Measurements from ENCODE around the gene MYL12B.

The MYL12B gene

GRCh38 chr18:3293196-3293951 lies 31.4 kb downstream of the MYL12B start:
- Histone ChIP-seq H3K9me3 (ENCODE audit: severe bottlenecking) (no peaks in the 10 kb centered on the region), H3K27ac (no peak overlapping the region), H3K36me3 (no peaks in the 10 kb centered on the region), H3K4me3 (ENCODE audit: low read depth, low read length) (no peak overlapping the region), H3K27me3 (ENCODE audit: insufficient read depth, low read depth, severe bottlenecking) (no peaks in the 10 kb centered on the region)
- no peak for DNase-seq
- TF ChIP-seq CTCF (IDR thresholded peaks at IDR 0.05; ENCODE audit: low read depth, low read length): no peak

- H3K4me3 ChIP-seq (ENCODE audit: low read depth, low read length): no peak overlapping the region
Observed at GRCh38 chr18:3294435-3295080, 32.6 kb downstream of the MYL12B start.

DNA sequence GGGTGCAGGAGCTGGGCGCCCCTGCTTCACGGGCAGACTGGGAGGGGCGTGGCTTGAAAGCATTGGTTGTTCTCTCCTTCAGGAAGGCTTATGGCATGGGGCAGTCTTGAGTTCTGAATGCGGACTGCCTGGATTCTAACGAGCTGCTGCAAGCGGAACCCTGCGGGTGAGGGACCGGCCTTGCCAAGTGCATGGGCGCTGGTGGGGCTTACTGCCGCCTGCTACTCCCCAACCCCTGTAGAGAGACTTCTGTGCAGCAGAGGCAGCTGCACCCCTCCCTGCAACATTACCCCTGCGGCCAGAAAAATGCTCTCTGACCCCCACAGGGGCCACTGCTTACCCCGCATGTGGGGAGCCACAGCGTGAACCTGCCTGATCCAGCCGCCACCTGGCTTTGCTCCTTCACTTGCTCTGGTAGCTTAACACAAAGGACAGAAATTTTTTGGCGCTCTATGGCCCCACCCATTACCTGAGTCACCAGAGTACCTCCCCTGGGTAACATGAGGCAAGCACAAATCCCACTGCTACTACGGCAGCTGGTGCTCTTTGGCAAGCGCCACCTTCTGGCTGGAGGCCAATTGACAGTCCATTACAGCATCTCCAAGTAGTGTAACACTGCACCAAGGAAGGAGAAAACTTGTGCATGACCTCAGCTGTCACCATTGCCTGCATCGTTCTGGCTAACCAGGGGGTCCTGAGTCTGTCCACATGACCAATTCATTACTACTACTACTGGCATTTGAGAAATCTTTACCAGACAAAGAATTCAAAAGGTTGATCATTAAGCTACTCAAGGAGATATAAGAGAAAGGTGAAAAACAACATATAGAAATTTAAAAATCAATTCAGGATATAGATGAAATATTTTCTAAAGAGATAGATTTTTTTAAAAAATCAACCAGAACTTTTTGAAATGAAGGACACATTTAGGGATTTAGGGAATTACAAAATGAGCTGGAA lies 35.4 kb downstream of the MYL12B start:
- peak overlapping the region; percentile 87 for H3K27ac ChIP-seq
- DNase-seq: peak; percentile 95
- H3K27me3 ChIP-seq (ENCODE audit: insufficient read depth, low read depth, severe bottlenecking): no peaks in the 10 kb centered on the region
- peak; percentile 93 for TF ChIP-seq CTCF (IDR thresholded peaks at IDR 0.05; ENCODE audit: low read depth, low read length)
- H3K9me3 ChIP-seq (ENCODE audit: severe bottlenecking): no peaks in the 10 kb centered on the region
- H3K36me3 ChIP-seq: no peaks in the 10 kb centered on the region
- peak overlapping the region; percentile 92 for H3K4me3 ChIP-seq (ENCODE audit: low read depth, low read length)

More at GRCh38 chr18:3294435-3295080, 32.6 kb downstream of the MYL12B start:
- Histone ChIP-seq H3K36me3 (no peaks in the 10 kb centered on the region), H3K9me3 (ENCODE audit: severe bottlenecking) (no peaks in the 10 kb centered on the region), H3K27ac (no peak overlapping the region), H3K27me3 (ENCODE audit: insufficient read depth, low read depth, severe bottlenecking) (no peaks in the 10 kb centered on the region)
- TF ChIP-seq CTCF (IDR thresholded peaks at IDR 0.05; ENCODE audit: low read depth, low read length): no peak
- no peak for DNase-seq

DNA sequence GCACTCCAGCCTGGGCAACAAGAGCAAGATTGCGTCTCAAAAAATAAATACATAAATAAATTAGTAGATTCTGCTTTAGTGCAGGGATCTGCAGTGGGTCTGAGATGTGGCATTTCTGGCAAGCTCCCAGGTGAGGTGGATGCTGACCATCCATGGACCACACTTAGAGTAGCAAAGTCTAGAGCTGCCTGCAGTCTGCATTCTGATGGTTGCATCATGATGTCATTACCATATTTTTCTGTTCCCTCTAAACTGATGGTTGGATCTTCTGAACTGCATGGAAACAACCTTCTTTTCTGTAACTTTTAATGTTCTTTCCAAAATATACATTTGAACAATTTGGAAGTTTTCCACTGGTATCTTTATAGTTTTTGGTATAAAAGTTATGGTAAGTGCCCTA lies 42.9 kb downstream of the MYL12B start:
- no peak overlapping the region for H3K27ac ChIP-seq
- no peak overlapping the region for H3K4me3 ChIP-seq (ENCODE audit: low read depth, low read length)
- H3K27me3 ChIP-seq (ENCODE audit: insufficient read depth, low read depth, severe bottlenecking): no peaks in the 10 kb centered on the region
- no peak for DNase-seq
- no peaks in the 10 kb centered on the region for H3K36me3 ChIP-seq
- no peak for TF ChIP-seq CTCF (IDR thresholded peaks at IDR 0.05; ENCODE audit: low read depth, low read length)
- no peaks in the 10 kb centered on the region for H3K9me3 ChIP-seq (ENCODE audit: severe bottlenecking)

- TF ChIP-seq CTCF (IDR thresholded peaks at IDR 0.05; ENCODE audit: low read depth, low read length): no peak
- Histone ChIP-seq H3K36me3 (no peaks in the 10 kb centered on the region), H3K4me3 (ENCODE audit: low read depth, low read length) (no peak overlapping the region), H3K27me3 (ENCODE audit: insufficient read depth, low read depth, severe bottlenecking) (no peaks in the 10 kb centered on the region), H3K27ac (no peak overlapping the region), H3K9me3 (ENCODE audit: severe bottlenecking) (no peaks in the 10 kb centered on the region)
- no peak for DNase-seq
Observed at GRCh38 chr18:3305354-3305762, 43.4 kb downstream of the MYL12B start.

All from WERI-Rb-1 (cell line).